Upper lobe of right lung (tissue), 1 donor: ENCODE data around the gene HLCS. TPM values are rescaled to one million over a fixed set of nuclear protein-coding genes. Genes with fewer than 3 reads are reported as not detected.
"Not testable (repeated sequence)": the region's sequence is repeated elsewhere in the genome, so short reads cannot be mapped to it uniquely, and the experiment has no call there.

Source experiments
- ATAC-seq: fragments of 200-7000 bp; cut with Tn5 transposase; one replicate; pipeline ENCODE4 v1.9.1; 2020; ENCODE audit warnings: mild to moderate bottlenecking, moderate library complexity
- DNase-seq: peaks from one replicate; pipeline ENCODE4 v3.0.0-alpha.2; 2020
- H3K27ac ChIP-seq: fragments of 200-600 bp; one replicate; pipeline ENCODE4 v1.8.0; 2022
- H3K27me3 ChIP-seq: fragments of 200-600 bp; one replicate; pipeline ENCODE4 v1.8.0; 2022; ENCODE audit warnings: mild to moderate bottlenecking
- H3K36me3 ChIP-seq: fragments of 200-600 bp; one replicate; pipeline ENCODE4 v1.8.0; 2022
- H3K4me1 ChIP-seq: fragments of 200-600 bp; one replicate; pipeline ENCODE4 v1.8.0; 2022
- H3K4me3 ChIP-seq: fragments of 200-600 bp; one replicate; pipeline ENCODE4 v1.8.0; 2022; ENCODE audit warnings: mild to moderate bottlenecking
- H3K9me3 ChIP-seq: fragments of 200-600 bp; one replicate; pipeline ENCODE4 v1.8.0; 2022
- CTCF ChIP-seq: fragments of 200-600 bp; IDR thresholded peaks from one replicate; pipeline ENCODE4 v1.8.0; 2022; ENCODE audit warnings: antibody characterized with exemption
- intact Hi-C: fragments of 100-400 bp; cut with DNase I; formaldehyde crosslinking; loops from one replicate; pipeline ENCODE4 v1.11.0; 2022
- total RNA-seq: library from RNA; stranded (reverse); fragmentation: NEBNext Ultra II Directional; extraction: Animal tissue kit (Norgen Biotek cat#: 25700); gene quantifications from one replicate; pipeline ENCODE4 v1.2.1, GENCODE V29; 2021
- donor health status: DM: no; HTN: yes; CAD: no; lungs with severe emphysema.

HLCS gene
- total RNA-seq, 1 donor from 2014 or later = 16.0 TPM

DNA sequence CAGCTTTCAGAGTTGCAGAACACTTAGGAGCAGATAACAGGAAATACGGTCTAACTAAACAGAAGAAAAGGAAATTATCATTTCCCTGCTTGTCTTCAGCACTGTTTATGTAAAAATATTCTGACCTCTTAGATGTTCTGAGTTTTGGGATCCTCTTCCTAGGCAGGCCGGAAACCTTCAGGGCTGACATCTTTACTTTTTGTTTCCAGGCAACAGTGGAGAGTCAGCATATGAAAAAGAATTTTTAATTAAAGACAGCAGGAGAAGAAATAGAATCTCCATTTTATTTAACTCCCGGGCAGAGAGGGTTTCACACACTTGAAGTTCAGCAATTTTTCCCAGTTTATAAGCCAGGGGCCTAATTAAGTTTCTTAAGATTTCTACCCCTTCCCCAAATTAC, 35.0 kb upstream of the HLCS start:
- DNase-seq (no peak), ATAC-seq (no peak)
- no peaks in the 10 kb centered on the region for H3K36me3 ChIP-seq
- H3K9me3 ChIP-seq = no peaks in the 10 kb centered on the region
- TF ChIP-seq CTCF = no peak
- H3K4me3 ChIP-seq = no peak overlapping the region
- H3K4me1 ChIP-seq = no peaks in the 10 kb centered on the region
- peaks cover 8% of the 10 kb centered on the region for H3K27me3 ChIP-seq
- intact Hi-C loops = no loop called here
- H3K27ac ChIP-seq = no peak overlapping the region

GRCh38 chr21:37000381-37000780, 33.9 kb upstream of the HLCS start:
- H3K36me3 ChIP-seq = no peaks in the 10 kb centered on the region
- intact Hi-C loops = no loop called here

DNA sequence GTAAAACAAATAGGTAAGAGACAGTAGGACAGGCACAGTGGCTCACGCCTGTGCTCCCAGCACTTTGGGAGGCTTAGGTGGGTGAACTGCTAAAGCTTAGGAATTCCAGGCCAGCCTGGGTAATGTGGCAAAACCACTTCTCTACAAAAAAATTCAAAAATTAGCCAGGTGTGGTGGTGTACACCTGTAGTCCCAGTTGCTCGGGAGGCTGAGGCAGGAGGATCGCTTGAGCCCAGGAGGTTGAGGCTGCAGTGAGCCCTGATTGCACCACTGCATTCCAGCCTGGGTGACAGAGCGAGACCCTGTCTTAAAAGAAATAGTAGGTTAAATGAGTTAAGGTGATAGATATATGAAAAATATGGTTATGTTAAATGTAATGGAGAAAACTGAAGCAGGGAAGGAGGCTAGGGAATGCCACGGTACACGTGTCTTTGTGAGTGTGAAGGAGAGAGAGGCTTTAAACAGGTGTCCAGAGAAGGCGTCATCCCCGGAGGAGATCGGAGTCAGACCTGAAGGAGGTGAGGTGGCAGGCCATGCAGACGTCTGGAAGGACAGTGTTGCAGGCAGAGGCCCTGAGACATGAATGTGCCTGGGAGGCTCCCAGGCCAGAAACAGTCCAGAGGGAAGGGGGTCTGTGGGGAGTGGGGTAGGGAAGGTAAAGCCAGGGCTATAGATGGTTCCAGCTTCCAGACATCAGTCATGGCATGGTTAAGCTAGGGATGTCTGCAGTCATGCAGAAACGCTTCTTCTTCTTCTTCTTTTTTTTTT, 32.8 kb upstream of the HLCS start:
- no peaks in the 10 kb centered on the region for H3K4me1 ChIP-seq
- no peaks in the 10 kb centered on the region for H3K27me3 ChIP-seq
- no peak for ATAC-seq
- no peak overlapping the region for H3K4me3 ChIP-seq
- intact Hi-C loops = no loop called here
- H3K36me3 ChIP-seq = no peaks in the 10 kb centered on the region
- H3K9me3 ChIP-seq = no peaks in the 10 kb centered on the region
- DNase-seq = no peak
- TF ChIP-seq CTCF = no peak
- no peak overlapping the region for H3K27ac ChIP-seq

More at GRCh38 chr21:37000381-37000780, 33.9 kb upstream of the HLCS start:
- H3K27ac ChIP-seq = no peak overlapping the region
- ATAC-seq (no peak), DNase-seq (no peak)
- H3K4me3 ChIP-seq = no peak overlapping the region
- no peaks in the 10 kb centered on the region for H3K4me1 ChIP-seq
- H3K27me3 ChIP-seq = no peaks in the 10 kb centered on the region
- no peak for TF ChIP-seq CTCF
- no peaks in the 10 kb centered on the region for H3K9me3 ChIP-seq

GRCh38 chr21:36995285-36995684, 28.8 kb upstream of the HLCS start:
- DNase-seq, H3K27me3 ChIP-seq, H3K4me1 ChIP-seq, H3K27ac ChIP-seq, intact Hi-C loops, H3K9me3 ChIP-seq, H3K36me3 ChIP-seq, H3K4me3 ChIP-seq, ATAC-seq: not testable (repeated sequence)

GRCh38 chr21:36994501-36995158, 28.2 kb upstream of the HLCS start:
- ATAC-seq (no peak), DNase-seq (no peak)
- no peaks in the 10 kb centered on the region for H3K27me3 ChIP-seq
- no peak for TF ChIP-seq CTCF
- intact Hi-C loops = no loop called here
- H3K27ac ChIP-seq = no peak overlapping the region
- H3K4me1 ChIP-seq = no peaks in the 10 kb centered on the region
- H3K36me3 ChIP-seq = no peaks in the 10 kb centered on the region
- H3K4me3 ChIP-seq = no peak overlapping the region
- H3K9me3 ChIP-seq = no peaks in the 10 kb centered on the region

- Histone ChIP-seq H3K36me3 (no peaks in the 10 kb centered on the region), H3K27me3 (no peaks in the 10 kb centered on the region), H3K4me3 (no peak overlapping the region), H3K27ac (no peak overlapping the region), H3K9me3 (no peaks in the 10 kb centered on the region), H3K4me1 (no peaks in the 10 kb centered on the region)
- no peak for DNase-seq
- intact Hi-C loops = no loop called here
- TF ChIP-seq CTCF = no peak
- ATAC-seq = no peak
Observed at GRCh38 chr21:36992671-36993070, 26.2 kb upstream of the HLCS start.
